ENCODE data around the gene SLC7A4.

SLC7A4 gene

GRCh38 chr22:20981787-20982562 lies 50.4 kb downstream of the SLC7A4 start, which contains the start of gene LZTR1:
LZTR1 (plus strand) TSS chr22:20982297; CDS start chr22:20982372, 75 bp downstream.
- peak; percentile 90 for DNase-seq

- DNase-seq = no peak
Observed at GRCh38 chr22:20980938-20981722, 51.2 kb downstream of the SLC7A4 start.

DNA sequence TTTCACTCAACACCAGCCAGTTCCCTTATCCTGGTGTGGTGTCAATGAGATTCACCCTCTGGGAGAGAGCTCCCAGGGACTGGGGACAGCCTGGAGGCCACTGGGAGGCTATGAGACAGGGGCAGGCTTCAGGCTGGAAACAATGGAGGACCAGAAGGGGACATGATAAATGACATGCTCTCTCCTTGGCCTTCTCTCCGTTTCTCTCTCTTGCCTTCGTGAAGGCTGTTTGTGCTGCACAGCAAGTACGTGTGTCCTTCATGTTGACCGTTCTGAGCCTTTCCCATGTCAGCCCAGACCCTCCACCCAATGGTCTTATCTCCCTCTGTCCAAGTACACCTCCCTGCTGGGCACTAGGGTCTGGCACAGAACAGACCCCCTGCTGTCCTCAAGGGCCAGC lies 51.8 kb downstream of the SLC7A4 start:
- DNase-seq = no peak

DNA sequence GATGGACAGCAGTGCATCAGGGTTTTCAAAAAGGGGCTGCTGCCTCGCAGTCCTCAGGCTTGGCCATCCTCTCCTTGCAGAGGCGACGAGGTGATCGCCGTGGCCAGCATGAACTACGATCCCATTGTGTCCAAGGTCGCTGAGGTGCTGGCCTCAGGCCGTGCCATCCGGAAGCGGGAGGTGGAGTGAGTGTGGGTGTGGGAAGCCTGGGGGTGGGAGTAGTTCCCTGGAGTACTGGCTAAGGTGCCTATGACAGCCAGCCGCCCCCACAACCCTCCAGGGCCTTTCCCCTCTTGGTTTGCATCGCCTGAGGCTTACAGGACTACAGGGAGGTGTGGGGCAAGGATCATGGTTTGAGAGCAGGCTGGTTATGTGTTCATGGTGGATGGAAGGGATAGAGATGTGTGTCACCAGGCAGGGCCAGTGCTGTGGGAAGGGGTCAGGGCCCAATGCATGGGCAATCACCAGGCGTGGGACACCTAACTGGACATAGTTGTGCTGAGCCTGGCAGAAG lies 52.4 kb downstream of the SLC7A4 start:
- no peak for DNase-seq

GRCh38 chr22:20979243-20979809 lies 53.0 kb downstream of the SLC7A4 start:
- peak; percentile 78 for DNase-seq

Data from femur (tissue), 1 donor.